ENCODE results near the gene GALNT2.

GALNT2 gene

DNA sequence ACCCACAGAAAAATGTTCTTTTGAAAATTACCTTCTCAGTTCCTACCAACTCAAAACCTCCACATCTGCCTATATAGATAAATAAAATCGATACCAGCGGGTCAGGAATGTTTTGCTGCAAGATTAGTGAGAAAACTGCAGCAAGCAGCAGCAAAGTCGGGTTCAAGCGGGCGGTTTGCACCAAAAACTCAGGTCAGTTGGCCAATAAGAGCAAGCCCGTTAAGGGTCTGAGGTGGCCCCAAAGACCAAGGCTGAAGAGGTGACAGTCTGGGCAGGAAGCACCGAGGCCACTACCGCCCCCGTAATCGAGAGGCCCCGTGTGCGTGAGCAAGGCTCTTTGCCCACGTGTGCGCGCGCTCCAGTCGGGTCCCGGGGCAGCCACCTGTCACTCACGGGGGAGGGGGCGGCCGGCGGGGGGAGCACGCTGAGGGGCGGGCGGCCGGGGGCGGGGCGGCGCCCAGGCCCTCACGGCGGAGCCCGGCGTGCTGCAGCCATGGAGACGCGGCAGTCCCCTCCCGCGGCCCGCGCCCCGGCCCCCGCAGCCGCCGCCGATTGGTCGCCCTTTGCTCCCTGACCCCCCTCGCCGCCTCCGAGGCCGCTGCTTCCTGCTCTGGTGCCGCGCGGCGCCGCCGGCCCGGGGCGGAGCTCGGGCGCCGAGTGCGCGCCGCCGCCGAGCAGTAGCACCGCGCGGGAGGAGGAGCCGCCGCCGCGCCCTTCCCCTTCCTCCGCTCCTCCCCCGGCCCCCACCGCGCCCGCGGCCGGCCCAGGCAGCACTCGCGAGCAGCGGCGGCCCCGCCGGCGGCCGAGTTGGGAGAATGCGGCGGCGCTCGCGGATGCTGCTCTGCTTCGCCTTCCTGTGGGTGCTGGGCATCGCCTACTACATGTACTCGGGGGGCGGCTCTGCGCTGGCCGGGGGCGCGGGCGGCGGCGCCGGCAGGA, at the start of gene GALNT2:
Gene GALNT2 (plus strand): TSS at position 773 of the 939 bp plus-strand sequence. CDS start 43 bp downstream, at position 816.
- Histone ChIP-seq H3K27ac (ENCODE audit: low read depth, low read length) (peak within 1 kb of the TSS; percentile 82), H3K9ac (ENCODE audit: low read length) (peak within 1 kb of the TSS; percentile 64), H3K4me3 (ENCODE audit: low read length) (peak within 1 kb of the TSS; percentile 83), H3K27me3 (ENCODE audit: control insufficient read depth, insufficient read depth, low read length) (no peaks in the 10 kb centered on the region), H3K4me1 (ENCODE audit: control insufficient read depth, insufficient read depth, low read length) (peaks cover 7% of the 10 kb centered on the region), H3K36me3 (ENCODE audit: control insufficient read depth, insufficient read depth, low read length) (no peaks in the 10 kb centered on the region)

DNA sequence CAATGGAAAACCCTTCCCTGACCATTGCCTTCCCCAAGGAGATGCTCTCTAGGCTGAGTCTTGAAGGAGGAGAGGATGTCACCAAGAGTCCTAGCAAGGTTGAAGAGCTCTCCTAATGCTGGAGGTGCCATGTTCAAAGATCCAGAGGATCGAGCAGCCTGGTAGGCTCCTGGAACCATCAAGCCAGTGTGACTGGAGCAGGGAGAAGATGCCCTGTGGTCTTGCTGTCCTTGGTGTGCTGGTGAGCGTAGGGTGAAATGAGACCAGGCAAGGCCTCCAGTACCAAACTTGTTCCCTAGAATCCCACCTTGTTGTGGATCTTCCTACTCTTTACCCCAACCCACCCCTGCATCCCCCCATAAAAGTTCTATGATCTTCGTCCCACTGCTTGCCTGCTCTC, 46.6 kb upstream of the GALNT2 start:
- Histone ChIP-seq H3K27ac (ENCODE audit: low read depth, low read length) (no peak overlapping the region), H3K9ac (ENCODE audit: low read length) (no peak overlapping the region), H3K4me1 (ENCODE audit: control insufficient read depth, insufficient read depth, low read length) (no peaks in the 10 kb centered on the region), H3K4me3 (ENCODE audit: low read length) (no peak overlapping the region), H3K36me3 (ENCODE audit: control insufficient read depth, insufficient read depth, low read length) (no peaks in the 10 kb centered on the region), H3K27me3 (ENCODE audit: control insufficient read depth, insufficient read depth, low read length) (peaks cover 2% of the 10 kb centered on the region)

DNA sequence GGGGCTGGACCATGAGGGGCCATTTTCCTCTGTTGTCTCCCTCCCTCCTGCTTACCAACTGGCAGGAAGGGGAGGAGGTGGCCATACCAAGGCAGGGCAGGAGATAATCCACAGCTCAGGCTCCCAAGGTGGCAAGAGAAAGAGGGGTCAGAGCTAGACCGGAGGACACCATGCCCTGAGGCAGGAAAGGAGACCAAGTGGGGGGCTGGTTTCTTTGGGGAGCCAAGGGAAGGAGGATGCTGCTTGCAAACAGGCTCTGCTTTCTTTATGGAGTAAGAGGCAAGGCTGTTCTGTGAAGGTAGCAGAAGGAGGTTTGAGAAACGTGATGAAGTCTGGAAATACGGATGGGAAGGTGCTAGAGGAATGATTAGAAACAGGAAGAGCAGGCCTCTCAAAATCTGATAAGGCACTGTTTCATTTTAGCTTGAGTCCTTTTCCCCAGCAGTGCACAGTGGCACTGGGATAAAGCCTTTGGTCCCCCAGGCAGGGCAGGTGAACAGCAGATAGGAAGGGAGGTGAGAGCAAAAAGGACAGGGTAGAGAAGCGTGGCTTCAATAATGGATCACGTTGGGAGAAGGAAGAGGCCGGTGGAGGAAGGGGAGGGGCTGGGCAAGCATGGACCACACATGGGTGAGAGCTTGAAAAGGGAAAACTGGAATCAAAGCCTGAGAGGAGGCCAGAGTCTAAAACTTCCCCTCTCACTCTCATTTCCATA, 44.2 kb upstream of the GALNT2 start:
- Histone ChIP-seq H3K9ac (ENCODE audit: low read length) (no peak overlapping the region), H3K4me1 (ENCODE audit: control insufficient read depth, insufficient read depth, low read length) (no peaks in the 10 kb centered on the region), H3K27me3 (ENCODE audit: control insufficient read depth, insufficient read depth, low read length) (peaks cover 2% of the 10 kb centered on the region), H3K4me3 (ENCODE audit: low read length) (no peak overlapping the region), H3K27ac (ENCODE audit: low read depth, low read length) (no peak overlapping the region), H3K36me3 (ENCODE audit: control insufficient read depth, insufficient read depth, low read length) (no peaks in the 10 kb centered on the region)

DNA sequence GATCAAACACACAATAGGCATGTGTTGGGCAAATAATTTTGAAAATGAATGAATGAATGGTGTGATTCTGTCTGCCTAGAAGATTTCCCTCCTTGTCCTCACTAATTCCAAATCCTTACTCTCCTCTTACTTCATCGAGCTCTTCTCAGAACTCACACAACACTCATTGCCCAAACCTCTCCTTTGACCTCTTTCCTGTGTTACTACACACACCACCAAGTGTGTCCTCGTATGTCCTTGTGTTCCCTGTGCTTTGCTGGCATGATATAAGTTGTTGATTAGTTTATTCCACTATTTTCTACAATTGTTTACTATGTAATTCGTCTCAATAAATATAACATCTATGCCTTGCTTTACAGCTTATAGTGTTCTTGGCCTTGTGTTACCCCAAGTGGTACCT, 41.4 kb upstream of the GALNT2 start:
- H3K36me3 ChIP-seq (ENCODE audit: control insufficient read depth, insufficient read depth, low read length), result no peaks in the 10 kb centered on the region
- no peak overlapping the region for H3K4me3 ChIP-seq (ENCODE audit: low read length)
- H3K9ac ChIP-seq (ENCODE audit: low read length), result no peak overlapping the region
- H3K27me3 ChIP-seq (ENCODE audit: control insufficient read depth, insufficient read depth, low read length), result peaks cover 2% of the 10 kb centered on the region
- no peaks in the 10 kb centered on the region for H3K4me1 ChIP-seq (ENCODE audit: control insufficient read depth, insufficient read depth, low read length)
- H3K27ac ChIP-seq (ENCODE audit: low read depth, low read length), result no peak overlapping the region

DNA sequence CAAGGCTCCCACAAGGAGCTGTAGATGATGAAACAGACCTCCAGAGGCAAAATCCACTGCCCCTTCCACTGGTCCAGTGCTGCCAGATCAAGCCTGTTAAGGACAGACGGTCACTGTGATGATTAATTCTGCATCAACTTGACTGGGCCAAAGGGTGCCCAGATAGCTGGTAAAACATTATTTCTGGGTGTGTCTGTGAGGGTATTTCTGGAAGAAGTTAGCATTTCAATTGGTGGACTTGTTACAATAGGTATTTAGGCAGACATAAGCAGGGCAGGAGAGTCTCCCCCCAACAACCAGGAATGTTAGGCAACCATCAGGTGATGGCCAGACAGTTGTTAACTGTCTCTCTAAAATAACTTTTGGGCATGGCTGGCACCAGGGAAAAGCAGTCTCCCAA, 40.9 kb upstream of the GALNT2 start:
- no peaks in the 10 kb centered on the region for H3K36me3 ChIP-seq (ENCODE audit: control insufficient read depth, insufficient read depth, low read length)
- H3K27me3 ChIP-seq (ENCODE audit: control insufficient read depth, insufficient read depth, low read length), result peaks cover 2% of the 10 kb centered on the region
- H3K4me3 ChIP-seq (ENCODE audit: low read length), result no peak overlapping the region
- no peak overlapping the region for H3K27ac ChIP-seq (ENCODE audit: low read depth, low read length)
- H3K9ac ChIP-seq (ENCODE audit: low read length), result no peak overlapping the region
- no peaks in the 10 kb centered on the region for H3K4me1 ChIP-seq (ENCODE audit: control insufficient read depth, insufficient read depth, low read length)

DNA sequence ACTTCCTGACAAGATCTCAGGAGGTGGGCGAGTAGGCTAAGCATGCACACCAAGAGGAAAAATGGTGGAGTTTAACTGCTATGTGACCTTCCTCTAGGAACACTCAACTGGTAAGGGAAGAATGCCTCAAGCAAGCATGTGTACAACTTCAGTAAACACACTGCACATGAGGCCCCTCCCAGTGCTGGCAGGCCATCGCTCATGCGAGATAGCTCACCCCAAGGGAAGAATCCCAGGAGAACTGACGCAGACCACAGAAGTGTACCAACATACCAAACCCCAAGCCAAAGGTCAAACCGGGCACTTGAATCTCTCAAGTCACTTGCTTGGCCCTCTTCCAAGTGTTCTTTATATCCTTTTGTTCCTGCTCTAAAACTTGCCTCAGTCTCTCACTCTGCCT, 40.5 kb upstream of the GALNT2 start:
- no peaks in the 10 kb centered on the region for H3K4me1 ChIP-seq (ENCODE audit: control insufficient read depth, insufficient read depth, low read length)
- H3K4me3 ChIP-seq (ENCODE audit: low read length), result no peak overlapping the region
- no peak overlapping the region for H3K27ac ChIP-seq (ENCODE audit: low read depth, low read length)
- H3K9ac ChIP-seq (ENCODE audit: low read length), result no peak overlapping the region
- H3K27me3 ChIP-seq (ENCODE audit: control insufficient read depth, insufficient read depth, low read length), result peaks cover 2% of the 10 kb centered on the region
- no peaks in the 10 kb centered on the region for H3K36me3 ChIP-seq (ENCODE audit: control insufficient read depth, insufficient read depth, low read length)

DNA sequence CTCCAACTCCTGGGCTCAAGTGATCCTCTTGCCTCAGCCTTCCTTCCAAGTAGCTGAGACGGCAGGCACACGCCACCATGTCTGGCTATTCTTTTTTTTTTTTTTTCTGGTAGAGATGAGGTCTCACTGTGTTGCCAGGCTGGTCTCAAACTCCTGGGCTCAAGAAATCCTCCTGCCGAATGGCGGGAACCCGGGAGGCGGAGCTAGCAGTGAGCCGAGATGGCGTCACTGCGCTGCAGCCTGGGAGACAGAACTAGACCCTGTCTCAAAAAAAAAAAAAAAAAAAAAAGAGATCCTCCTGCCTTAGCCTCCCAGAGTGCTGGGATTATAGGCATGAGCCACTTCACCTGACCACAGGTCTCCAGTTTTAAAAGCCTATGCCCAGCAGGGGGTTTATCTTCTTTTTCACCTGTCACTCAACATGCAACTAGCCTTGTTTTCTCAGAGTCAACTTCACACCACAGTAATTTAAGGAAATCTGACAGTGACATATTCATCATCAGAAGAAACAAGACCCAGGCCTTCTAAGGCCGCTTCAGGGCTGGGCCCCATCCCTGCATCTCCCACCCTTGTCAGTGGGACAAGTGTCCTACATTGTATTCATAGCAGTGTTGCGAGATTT, 38.3 kb upstream of the GALNT2 start:
- H3K9ac ChIP-seq (ENCODE audit: low read length), result no peak overlapping the region
- no peaks in the 10 kb centered on the region for H3K36me3 ChIP-seq (ENCODE audit: control insufficient read depth, insufficient read depth, low read length)
- H3K27me3 ChIP-seq (ENCODE audit: control insufficient read depth, insufficient read depth, low read length), result no peaks in the 10 kb centered on the region

DNA sequence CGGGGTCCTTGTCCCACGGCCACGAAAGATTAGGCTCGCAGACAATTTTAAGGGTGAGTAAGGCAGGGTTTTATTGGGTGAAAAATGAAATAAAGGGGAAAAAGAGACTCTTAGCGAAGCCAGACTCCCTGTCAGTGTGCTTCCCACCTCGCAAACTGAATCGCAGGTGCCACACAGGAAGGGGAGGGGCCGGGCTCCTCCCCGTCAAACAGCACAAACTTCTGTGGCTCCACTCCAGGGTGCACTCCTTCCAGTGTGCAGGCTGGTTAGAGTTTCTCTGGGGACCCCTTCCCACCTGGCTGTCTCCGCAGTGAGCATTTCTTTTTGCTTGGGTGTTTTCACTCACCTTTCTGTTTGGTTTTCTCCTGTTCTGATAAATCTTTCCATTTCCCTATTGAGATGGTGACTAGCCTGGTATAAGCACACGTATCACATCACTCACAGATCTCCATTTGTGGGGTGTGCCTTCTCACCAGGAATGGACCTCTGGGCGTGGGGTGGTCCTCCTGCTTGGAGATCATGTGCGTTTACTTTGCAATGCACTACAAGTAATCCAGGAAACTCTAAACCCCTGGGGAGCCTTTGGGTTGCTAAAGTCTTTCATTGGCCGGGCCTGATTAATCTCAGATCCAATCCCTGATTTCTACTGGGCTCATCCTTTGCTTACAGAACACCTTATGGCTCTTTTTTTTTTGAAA, 37.6 kb upstream of the GALNT2 start:
- Histone ChIP-seq H3K4me1 (ENCODE audit: control insufficient read depth, insufficient read depth, low read length) (no peaks in the 10 kb centered on the region), H3K27ac (ENCODE audit: low read depth, low read length) (no peak overlapping the region), H3K9ac (ENCODE audit: low read length) (no peak overlapping the region), H3K36me3 (ENCODE audit: control insufficient read depth, insufficient read depth, low read length) (no peaks in the 10 kb centered on the region), H3K27me3 (ENCODE audit: control insufficient read depth, insufficient read depth, low read length) (no peaks in the 10 kb centered on the region), H3K4me3 (ENCODE audit: low read length) (no peak overlapping the region)

More for the DNA sequence above, 38.3 kb upstream of the GALNT2 start:
- no peak overlapping the region for H3K4me3 ChIP-seq (ENCODE audit: low read length)
- H3K27ac ChIP-seq (ENCODE audit: low read depth, low read length), result no peak overlapping the region
- H3K4me1 ChIP-seq (ENCODE audit: control insufficient read depth, insufficient read depth, low read length), result no peaks in the 10 kb centered on the region

DNA sequence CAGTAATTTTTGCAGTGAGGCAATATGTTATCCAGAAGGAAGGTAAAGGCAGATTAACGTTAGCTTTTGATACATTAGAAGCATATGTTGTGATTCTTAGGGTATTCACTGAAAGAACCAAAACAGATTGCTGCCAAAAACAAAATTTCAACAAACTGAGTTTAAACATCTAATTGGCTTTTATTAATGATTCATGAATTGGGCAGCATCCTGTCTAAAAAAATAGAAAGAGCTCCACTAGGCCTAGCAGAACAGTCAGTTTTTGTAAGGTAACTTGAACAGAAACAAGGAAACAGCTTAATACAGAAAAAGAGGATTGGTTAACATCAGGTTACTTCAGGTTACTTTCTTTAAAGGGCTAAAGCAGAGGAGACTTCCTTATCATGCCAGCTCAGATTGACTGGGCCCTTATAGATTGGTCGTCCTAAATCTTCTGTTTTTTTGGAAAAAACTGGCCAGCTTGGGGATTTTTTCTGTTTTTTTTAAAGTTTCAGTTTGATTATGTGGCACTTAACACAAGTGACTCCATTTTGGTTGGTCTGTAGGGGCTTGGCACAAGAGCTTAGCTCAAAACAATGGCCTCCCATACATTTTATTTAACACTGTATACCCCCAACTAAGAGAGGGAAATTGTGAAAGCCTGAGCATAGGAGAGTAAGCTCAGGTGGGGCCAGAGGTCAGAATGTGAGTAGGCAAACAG, 36.8 kb upstream of the GALNT2 start:
- no peak overlapping the region for H3K9ac ChIP-seq (ENCODE audit: low read length)
- H3K36me3 ChIP-seq (ENCODE audit: control insufficient read depth, insufficient read depth, low read length), result no peaks in the 10 kb centered on the region
- H3K4me1 ChIP-seq (ENCODE audit: control insufficient read depth, insufficient read depth, low read length), result no peaks in the 10 kb centered on the region
- no peaks in the 10 kb centered on the region for H3K27me3 ChIP-seq (ENCODE audit: control insufficient read depth, insufficient read depth, low read length)
- no peak overlapping the region for H3K27ac ChIP-seq (ENCODE audit: low read depth, low read length)
- no peak overlapping the region for H3K4me3 ChIP-seq (ENCODE audit: low read length)

DNA sequence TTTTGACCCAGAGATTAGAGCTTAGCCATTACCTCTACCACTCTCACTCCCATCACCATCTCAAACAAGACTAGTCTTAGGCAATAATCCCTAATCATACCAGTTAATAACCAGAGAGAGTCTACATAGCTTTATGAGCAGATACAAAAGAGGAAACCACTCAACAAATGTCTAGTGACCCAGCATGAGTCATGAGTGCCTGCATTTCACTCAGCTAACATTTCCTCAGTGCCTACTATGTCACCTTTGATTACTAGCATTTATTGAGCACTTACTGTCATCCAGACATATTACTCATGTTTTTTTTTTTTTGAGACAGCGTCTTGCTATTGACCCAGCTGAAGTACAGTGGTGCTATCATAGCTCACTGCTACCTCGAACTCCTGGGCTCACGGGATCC, 35.9 kb upstream of the GALNT2 start:
- Histone ChIP-seq H3K27ac (ENCODE audit: low read depth, low read length) (no peak overlapping the region), H3K4me1 (ENCODE audit: control insufficient read depth, insufficient read depth, low read length) (no peaks in the 10 kb centered on the region), H3K4me3 (ENCODE audit: low read length) (no peak overlapping the region), H3K36me3 (ENCODE audit: control insufficient read depth, insufficient read depth, low read length) (no peaks in the 10 kb centered on the region), H3K9ac (ENCODE audit: low read length) (no peak overlapping the region), H3K27me3 (ENCODE audit: control insufficient read depth, insufficient read depth, low read length) (no peaks in the 10 kb centered on the region)

DNA sequence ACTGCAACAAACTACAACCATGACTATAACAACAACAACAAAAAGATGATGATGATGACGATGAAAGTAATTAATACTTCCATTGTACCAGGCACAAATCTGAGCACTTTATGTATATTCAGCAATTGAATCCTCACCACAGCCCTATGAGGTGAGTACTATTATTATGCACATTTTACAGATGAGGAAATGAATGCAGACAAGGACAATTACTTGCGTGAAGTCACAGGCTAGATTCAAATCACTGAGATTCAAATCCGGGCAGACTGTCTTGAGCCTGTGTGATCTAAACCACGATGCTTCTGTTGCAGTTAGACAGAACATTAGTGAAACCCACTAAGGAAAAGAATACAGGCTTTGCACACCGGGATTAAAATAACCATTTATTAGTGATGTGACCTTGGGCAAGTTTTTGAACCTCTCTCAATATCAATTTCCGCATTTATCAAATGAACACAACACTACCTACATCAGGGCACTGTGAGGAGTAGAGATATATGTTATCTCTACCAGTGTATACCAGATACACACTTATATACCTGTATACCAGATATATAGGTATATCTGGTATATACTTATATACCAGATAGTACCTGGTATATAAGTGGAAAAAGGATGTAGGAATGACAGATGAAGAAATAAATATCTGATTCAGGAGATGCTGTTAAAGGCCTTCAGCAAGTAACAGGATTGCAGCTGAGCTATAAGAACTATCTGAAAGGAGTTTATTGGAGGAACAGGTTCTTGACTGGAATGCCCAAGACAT, 34.3 kb upstream of the GALNT2 start:
- Histone ChIP-seq H3K27ac (ENCODE audit: low read depth, low read length) (no peak overlapping the region), H3K36me3 (ENCODE audit: control insufficient read depth, insufficient read depth, low read length) (no peaks in the 10 kb centered on the region), H3K27me3 (ENCODE audit: control insufficient read depth, insufficient read depth, low read length) (no peaks in the 10 kb centered on the region), H3K4me1 (ENCODE audit: control insufficient read depth, insufficient read depth, low read length) (no peaks in the 10 kb centered on the region), H3K9ac (ENCODE audit: low read length) (no peak overlapping the region), H3K4me3 (ENCODE audit: low read length) (no peak overlapping the region)

All from rectal smooth muscle tissue (tissue), 1 donor.